Right ventricle myocardium superior (tissue), 1 donor: ENCODE data around the gene DENND11. TPM values are rescaled to one million over a fixed set of nuclear protein-coding genes. Genes with fewer than 3 reads are reported as not detected.
A peak's percentile ranks its signal among the peaks of the same experiment; 100 is the strongest.

ENCODE experiments used
- ATAC-seq: fragments of 200-7000 bp; cut with Tn5 transposase; one replicate; pipeline ENCODE4 v1.9.1; 2020; ENCODE audit warnings: mild to moderate bottlenecking; ENCODE audit not compliant: poor library complexity
- DNase-seq: peaks from one replicate; pipeline ENCODE4 v3.0.0-alpha.2; 2020
- intact Hi-C: fragments of 100-400 bp; cut with DNase I; formaldehyde crosslinking; loops from one replicate; pipeline ENCODE4 v1.11.2; 2022
- long read RNA-seq: library from polyadenylated mRNA; unstranded; transcript quantifications from one replicate; pipeline ENCODE4 v2.0.0, GENCODE V29; 2021
- total RNA-seq: library from RNA; stranded (reverse); fragmentation: NEBNext Ultra II Directional; extraction: Animal tissue kit (Norgen Biotek cat#: 25700); gene quantifications from one replicate; pipeline ENCODE4 v1.2.1, GENCODE V29; 2021
- donor health status: DM: no; HTN: yes; CAD: no; lungs with severe emphysema.

The DENND11 gene
- total RNA-seq, result 8.6 TPM
- long read RNA-seq, full-length matches to known transcripts, result 5 of 15 reads
- long read RNA-seq, partial matches to known transcripts, result 2 of 15 reads
- long read RNA-seq, other reads (novel, unspliced or antisense), result 8 of 15 reads

- DNase-seq, result peak; percentile 67
- peak; percentile 79 for ATAC-seq
- intact Hi-C loops, result no loop called here
These were observed at the start of gene DENND11 for GRCh38 chr7:141702047-141702567. Gene DENND11 (minus strand): TSS chr7:141702166. CDS start chr7:141702153, 13 bp downstream.

- intact Hi-C loops, result no loop called here
- no peak for DNase-seq
- no peak for ATAC-seq
These were observed 46.4 kb upstream of the DENND11 start for GRCh38 chr7:141748396-141748795.

GRCh38 chr7:141744131-141744530 is 42.2 kb upstream of the DENND11 start:
- ATAC-seq, result no peak
- intact Hi-C loops, result no loop called here

GRCh38 chr7:141742229-141742628 is 40.3 kb upstream of the DENND11 start:
- intact Hi-C loops, result no loop called here
- ATAC-seq (no peak), DNase-seq (no peak)

More at GRCh38 chr7:141744131-141744530, 42.2 kb upstream of the DENND11 start:
- no peak for DNase-seq

GRCh38 chr7:141739250-141739649 is 37.3 kb upstream of the DENND11 start:
- ATAC-seq (no peak), DNase-seq (no peak)
- intact Hi-C loops, result no loop called here

GRCh38 chr7:141738592-141739013 is 36.6 kb upstream of the DENND11 start:
- intact Hi-C loops, result no loop called here
- ATAC-seq (no peak), DNase-seq (no peak)

- ATAC-seq (peak; percentile 97), DNase-seq (peak; percentile 92)
- intact Hi-C loops, result no loop called here
These were observed 36.0 kb upstream of the DENND11 start, which contains the start of gene SSBP1 for GRCh38 chr7:141737836-141738591. Gene SSBP1 (plus strand): TSS chr7:141738358. CDS start chr7:141739167, 809 bp downstream.

GRCh38 chr7:141737118-141737835 is 35.3 kb upstream of the DENND11 start:
- no peak for DNase-seq
- no peak for ATAC-seq
- intact Hi-C loops, result no loop called here

GRCh38 chr7:141731476-141732149 is 29.6 kb upstream of the DENND11 start:
- DNase-seq (no peak), ATAC-seq (no peak)
- intact Hi-C loops, result no loop called here

- DNase-seq, result no peak
- intact Hi-C loops, result no loop called here
- ATAC-seq, result no peak
These were observed 27.1 kb upstream of the DENND11 start for GRCh38 chr7:141729020-141729419.

- no peak for ATAC-seq
- intact Hi-C loops, result no loop called here
- DNase-seq, result no peak
These were observed 20.6 kb upstream of the DENND11 start for GRCh38 chr7:141722529-141722928.

GRCh38 chr7:141717450-141717849 is 15.5 kb upstream of the DENND11 start:
- intact Hi-C loops, result no loop called here
- ATAC-seq (no peak), DNase-seq (no peak)

GRCh38 chr7:141715794-141716689 is 14.1 kb upstream of the DENND11 start:
- ATAC-seq (no peak), DNase-seq (no peak)
- intact Hi-C loops, result no loop called here

- intact Hi-C loops, result no loop called here
- no peak for DNase-seq
- no peak for ATAC-seq
These were observed 13.1 kb upstream of the DENND11 start for GRCh38 chr7:141715018-141715417.

GRCh38 chr7:141714571-141714970 is 12.6 kb upstream of the DENND11 start:
- no peak for DNase-seq
- intact Hi-C loops, result no loop called here
- ATAC-seq, result no peak

GRCh38 chr7:141713890-141714289 is 11.9 kb upstream of the DENND11 start:
- intact Hi-C loops, result no loop called here
- no peak for ATAC-seq
- DNase-seq, result no peak

GRCh38 chr7:141712603-141713255 is 10.8 kb upstream of the DENND11 start:
- no peak for DNase-seq
- intact Hi-C loops, result no loop called here
- ATAC-seq, result no peak

GRCh38 chr7:141710301-141710700 is 8.3 kb upstream of the DENND11 start:
- ATAC-seq (no peak), DNase-seq (no peak)
- intact Hi-C loops, result no loop called here
